ENCODE results near the gene CDK19. TPM values are rescaled to one million over a fixed set of nuclear protein-coding genes. Genes with fewer than 3 reads are reported as not detected.

Gene CDK19
- total and polyA plus RNA-seq, 2 of the 4 experiments (the other 2 are of a cell fraction), result 6.0 to 6.8 TPM

GRCh38 chr6:110812719-110813118 lies 2.5 kb downstream of the CDK19 start:
- Histone ChIP-seq H2AK5ac (ENCODE audit: low read depth, low read length) (no peak overlapping the region), H3K4me1 (ENCODE audit: control insufficient read depth, insufficient read depth, low read length) (no peaks in the 10 kb centered on the region; the same call in 1 of the 2 replicates), H2BK20ac (ENCODE audit: low read depth, low read length) (no peak overlapping the region), H3K36me3 (ENCODE audit: control insufficient read depth, insufficient read depth, low read length) (no peaks in the 10 kb centered on the region), H4K8ac (ENCODE audit: low read depth in 2 of 2, low read length in 2 of 2) (no peak overlapping the region), H2BK5ac (ENCODE audit: low read depth, low read length, poor library complexity, severe bottlenecking) (no peak overlapping the region), H3K4ac (ENCODE audit: low read depth, low read length) (no peak overlapping the region), H3K27me3 (ENCODE audit: control insufficient read depth, insufficient read depth, low read length) (no peaks in the 10 kb centered on the region), H3K56ac (ENCODE audit: extremely low read depth, insufficient read depth, low read length) (no peak overlapping the region), H4K20me1 (ENCODE audit: insufficient read depth, low read length) (peaks cover 7% of the 10 kb centered on the region; the same call in 1 of the 2 replicates), H3K9me3 (ENCODE audit: control insufficient read depth, insufficient read depth, low read length) (no peaks in the 10 kb centered on the region), H2BK120ac (ENCODE audit: low read depth, low read length) (no peak overlapping the region), H3K23ac (ENCODE audit: low read depth, low read length) (no peak overlapping the region), H2AFZ (replicated peaks; ENCODE audit: low read length, poor library complexity) (no peak overlapping the region), H3K9ac (ENCODE audit: low read depth, low read length) (no peak overlapping the region), H4K5ac (ENCODE audit: low read depth, low read length) (no peak overlapping the region), H3K14ac (replicated peaks; ENCODE audit: low read depth, low read length) (no peak overlapping the region), H3K9me1 (ENCODE audit: insufficient read depth, low read length) (no peaks in the 10 kb centered on the region), H3K4me2 (ENCODE audit: low read depth, low read length) (no peak overlapping the region), H2AK9ac (replicated peaks; ENCODE audit: low read depth, low read length, poor library complexity) (no peak overlapping the region), H3K79me1 (ENCODE audit: low read depth in 1 of 2, low read length in 2 of 2) (peaks cover 8 to 34% of the 10 kb centered on the region in 2 experiments; a peak in 3 of 4 replicates), H4K91ac (ENCODE audit: insufficient read depth, low read depth, low read length) (no peak overlapping the region), H2BK15ac (ENCODE audit: low read depth, low read length) (no peak overlapping the region), H3K4me3 (ENCODE audit: insufficient read depth, low read depth, low read length) (no peak overlapping the region), H3K18ac (ENCODE audit: low read depth, low read length) (no peak overlapping the region), H3K27ac (ENCODE audit: insufficient read depth, low read length) (no peak overlapping the region)
- dilution Hi-C loops (cut with HindIII; ENCODE audit: low sequenced_read_pairs, unreplicated experiment) (no loop called here), in situ Hi-C loops (cut with MboI; ENCODE audit: low sequenced_read_pairs) (no loop called here), intact Hi-C loops (cut with micrococcal nuclease) (no loop called here)
- ATAC-seq (ENCODE audit: low read depth) (no peak), DNase-seq (no peak)
- no TSS peak for BruUV-seq (replicated peaks)
- ChIA-PET POLR2A (ENCODE audit: unreplicated experiment) (no interaction called here), CTCF (interaction anchor here (0.6 to 0.7 kb wide), 2 partner anchors 201 to 828 kb away, joined by 3 read pairs; no protein-coding TSS in a partner anchor)
- no CpG with 5 or more reads among the region's 4 CpGs for WGBS, 2 experiments (ENCODE audit: extremely low coverage in 2 of 2, insufficient read length in 1 of 2)
- TF ChIP-seq BHLHE40 (IDR thresholded peaks at IDR 0.05; ENCODE audit: low read depth, low read length) (no peak), CHD1 (IDR thresholded peaks at IDR 0.05; ENCODE audit: low read depth, low read length) (no peak), MAZ (IDR thresholded peaks at IDR 0.05; ENCODE audit: borderline replicate concordance, low read depth, low read length) (no peak), CEBPB (IDR thresholded peaks at IDR 0.05; ENCODE audit: low read depth, low read length) (no peak), MXI1 (IDR thresholded peaks at IDR 0.05; ENCODE audit: borderline replicate concordance, low read depth, low read length) (no peak), MAFK (IDR thresholded peaks at IDR 0.05; ENCODE audit: low read depth, low read length) (no peak), FOS (IDR thresholded peaks at IDR 0.05; ENCODE audit: low read depth, low read length) (no peak), ELK1 (IDR thresholded peaks at IDR 0.05; ENCODE audit: borderline replicate concordance, low read depth, low read length) (no peak), NFE2L2 (IDR thresholded peaks at IDR 0.05; ENCODE audit: low read depth, low read length) (no peak), USF2 (IDR thresholded peaks at IDR 0.05; ENCODE audit: low read depth, low read length) (no peak), RAD21 (IDR thresholded peaks at IDR 0.05; ENCODE audit: low read length) (no peak), POLR2A (IDR thresholded peaks at IDR 0.05; ENCODE audit: low read depth, low read length) (no peak)
- TF ChIP-seq, protein P1, sequence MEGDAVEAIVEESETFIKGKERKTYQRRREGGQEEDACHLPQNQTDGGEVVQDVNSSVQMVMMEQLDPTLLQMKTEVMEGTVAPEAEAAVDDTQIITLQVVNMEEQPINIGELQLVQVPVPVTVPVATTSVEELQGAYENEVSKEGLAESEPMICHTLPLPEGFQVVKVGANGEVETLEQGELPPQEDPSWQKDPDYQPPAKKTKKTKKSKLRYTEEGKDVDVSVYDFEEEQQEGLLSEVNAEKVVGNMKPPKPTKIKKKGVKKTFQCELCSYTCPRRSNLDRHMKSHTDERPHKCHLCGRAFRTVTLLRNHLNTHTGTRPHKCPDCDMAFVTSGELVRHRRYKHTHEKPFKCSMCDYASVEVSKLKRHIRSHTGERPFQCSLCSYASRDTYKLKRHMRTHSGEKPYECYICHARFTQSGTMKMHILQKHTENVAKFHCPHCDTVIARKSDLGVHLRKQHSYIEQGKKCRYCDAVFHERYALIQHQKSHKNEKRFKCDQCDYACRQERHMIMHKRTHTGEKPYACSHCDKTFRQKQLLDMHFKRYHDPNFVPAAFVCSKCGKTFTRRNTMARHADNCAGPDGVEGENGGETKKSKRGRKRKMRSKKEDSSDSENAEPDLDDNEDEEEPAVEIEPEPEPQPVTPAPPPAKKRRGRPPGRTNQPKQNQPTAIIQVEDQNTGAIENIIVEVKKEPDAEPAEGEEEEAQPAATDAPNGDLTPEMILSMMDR (conservative IDR thresholded peaks at IDR 0.05; ENCODE audit: low read depth, low read length), result no peak

Data from IMR-90 (cell line).